Stimulated activated CD8-positive, alpha-beta memory T cell treated with anti-CD3 and anti-CD28 coated beads, Interleukin-2, amount 100 ng/mL, for 1 hour (primary cell): ENCODE measurements around the gene DCLRE1A.

ENCODE experiments used
- DNase-seq, 2 donors: peaks; one replicate each; pipeline ENCODE4 v3.0.0-alpha.2; 2020; ENCODE audit warnings: low read depth in 2 of 2

The DCLRE1A gene

DNA sequence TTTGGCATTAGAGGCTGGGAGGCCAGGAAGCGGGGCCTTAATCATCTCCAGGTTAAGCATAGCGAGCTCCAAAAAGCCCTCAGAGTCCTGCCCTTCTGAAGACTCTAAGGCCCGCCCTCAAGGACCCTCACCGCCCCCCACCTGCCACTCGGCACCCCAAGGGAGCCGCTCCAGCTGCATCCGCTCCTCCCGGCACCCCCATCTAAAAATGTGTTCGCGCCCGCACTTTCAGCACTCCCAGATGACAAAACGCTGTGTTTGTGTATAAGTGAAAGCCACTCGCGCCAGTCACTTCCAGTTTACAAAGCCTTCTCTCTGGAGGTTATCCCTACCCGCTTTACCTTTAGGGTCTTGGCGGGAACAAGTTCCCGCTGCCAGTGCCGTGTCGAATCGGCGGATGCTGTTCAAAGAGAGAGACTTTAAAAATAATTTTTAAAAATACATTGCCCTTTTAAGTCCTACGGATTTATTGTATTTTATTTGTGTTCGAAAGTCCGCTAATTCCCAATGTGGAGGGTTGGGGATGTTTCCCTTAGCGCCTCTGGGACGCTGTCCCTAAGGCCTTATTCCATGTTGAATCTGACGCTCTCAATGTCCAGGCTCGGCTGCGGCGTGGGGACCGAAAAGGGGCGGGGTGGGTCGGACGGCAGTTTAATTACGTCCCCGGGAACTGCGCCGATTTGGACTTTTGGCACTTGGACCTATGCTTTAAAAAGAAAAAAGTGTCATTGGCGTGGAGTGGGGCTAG is at the start of gene DCLRE1A, which contains the start of gene NHLRC2:
Gene DCLRE1A, minus strand, starts transcription at position 70 of the 748 bp plus-strand sequence. CDS start 900 bp downstream, outside the sequence.
Gene NHLRC2, plus strand, starts transcription at position 649 of the 748 bp plus-strand sequence. CDS start 212 bp downstream, outside the sequence.
- DNase-seq: peak; percentile 24 to 48

DNA sequence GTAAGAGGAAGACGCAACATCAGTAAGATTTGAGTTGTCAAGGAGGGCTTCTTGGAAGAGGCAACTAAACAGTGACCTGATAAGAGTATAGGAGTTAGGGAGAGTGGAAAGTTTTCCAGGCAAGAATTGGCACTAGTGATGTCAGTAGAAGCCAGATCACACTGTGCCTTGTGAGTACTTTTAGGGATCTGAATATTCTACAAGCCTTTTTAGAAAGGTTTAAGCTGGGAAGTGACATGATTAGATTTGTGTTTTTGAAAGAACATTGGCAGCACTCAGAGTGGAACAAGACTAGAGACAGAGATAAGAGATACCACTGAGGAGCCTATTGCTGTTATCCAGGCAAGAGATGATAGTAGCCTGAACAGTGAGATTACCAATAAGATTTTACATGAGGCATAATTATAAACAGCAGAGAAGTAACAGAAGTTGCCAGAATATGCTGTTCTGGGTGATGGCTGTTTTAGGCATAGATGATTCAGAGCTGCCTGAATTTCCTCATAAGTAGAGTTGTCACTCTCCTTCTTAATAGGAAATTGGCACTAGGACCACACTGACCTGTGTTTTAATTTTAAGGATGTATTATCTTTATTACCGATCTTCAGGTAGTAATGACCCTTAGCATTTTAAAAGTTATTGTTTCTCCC is 46.2 kb upstream of the DCLRE1A start:
- no peak for DNase-seq

DNA sequence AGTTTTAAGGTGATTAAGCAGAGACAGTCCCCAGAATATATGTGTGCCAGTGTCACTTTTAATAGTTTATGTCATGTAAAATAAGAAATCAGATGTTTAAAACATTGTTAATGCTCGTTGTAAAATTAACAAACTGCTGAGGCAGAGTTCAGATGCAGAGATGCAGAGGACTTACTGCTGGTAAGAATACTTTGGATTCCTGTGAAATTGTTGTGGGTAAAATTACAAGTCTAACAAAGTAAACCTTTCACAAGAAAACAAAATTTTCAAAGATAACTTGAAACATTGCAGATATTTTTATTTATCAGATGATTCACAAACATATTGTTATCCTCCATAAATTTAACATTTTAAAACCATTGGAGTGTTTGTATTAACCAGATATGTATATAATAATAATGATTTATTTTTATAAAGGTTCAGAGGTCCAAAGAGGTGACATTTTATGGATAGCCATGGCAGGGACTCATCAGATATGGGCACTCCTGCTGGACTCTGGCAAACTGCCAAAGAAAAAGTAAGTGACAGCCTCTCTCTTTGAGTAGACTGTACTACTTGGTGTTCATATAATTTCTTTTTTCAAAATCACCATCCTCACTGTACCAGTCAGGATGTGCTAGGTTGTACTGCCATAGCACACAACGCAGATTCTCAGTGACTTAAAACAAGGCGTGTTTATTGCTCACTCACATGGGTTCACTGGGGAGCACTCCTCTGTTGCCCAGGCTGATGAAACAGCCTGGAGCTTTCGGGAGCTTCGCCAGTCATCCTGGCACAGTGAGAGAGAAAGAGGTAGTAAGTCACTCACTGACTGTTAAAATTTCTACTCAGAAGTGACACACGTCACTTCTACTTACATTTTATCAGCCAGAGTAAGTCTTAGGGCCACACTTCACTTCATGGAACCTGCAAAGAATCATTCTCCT is 44.1 kb upstream of the DCLRE1A start:
- no peak for DNase-seq

DNA sequence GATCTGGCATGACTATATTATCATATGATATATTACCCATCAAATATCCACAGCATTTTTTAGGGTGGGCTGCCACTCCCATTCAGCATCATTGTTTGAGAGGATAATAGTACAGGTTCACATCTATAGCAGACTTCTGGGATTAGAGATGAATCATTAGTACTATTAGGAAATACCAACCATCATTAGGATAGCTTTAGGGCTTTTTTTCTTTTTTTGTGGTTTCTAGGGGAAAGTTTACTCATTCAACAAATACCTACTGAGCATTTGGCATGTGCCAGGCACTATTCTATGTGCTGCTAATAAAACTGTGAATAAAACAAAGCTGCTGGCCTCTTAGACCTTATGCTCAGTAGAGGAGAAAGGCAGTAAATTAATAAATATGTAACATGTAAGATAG is 41.1 kb upstream of the DCLRE1A start:
- DNase-seq: no peak

DNA sequence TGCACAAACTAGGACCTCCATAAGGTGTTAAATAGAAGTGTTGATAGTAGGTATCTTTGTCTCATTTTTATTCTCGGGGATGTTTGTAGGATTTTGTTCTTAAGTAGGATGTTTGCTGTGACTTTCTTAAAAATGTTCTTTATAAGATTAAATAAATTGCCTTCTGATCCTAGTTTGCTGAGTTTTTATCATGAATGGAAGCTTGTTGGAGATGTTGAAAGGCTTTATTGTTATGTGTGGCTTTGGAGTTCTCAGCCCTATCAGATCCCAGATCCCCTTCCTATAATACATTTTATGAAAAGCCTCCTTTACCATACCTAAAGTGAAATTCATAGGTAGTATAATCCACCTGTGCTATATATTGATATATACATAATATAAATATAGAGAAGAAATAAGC is 40.7 kb upstream of the DCLRE1A start:
- no peak for DNase-seq

DNA sequence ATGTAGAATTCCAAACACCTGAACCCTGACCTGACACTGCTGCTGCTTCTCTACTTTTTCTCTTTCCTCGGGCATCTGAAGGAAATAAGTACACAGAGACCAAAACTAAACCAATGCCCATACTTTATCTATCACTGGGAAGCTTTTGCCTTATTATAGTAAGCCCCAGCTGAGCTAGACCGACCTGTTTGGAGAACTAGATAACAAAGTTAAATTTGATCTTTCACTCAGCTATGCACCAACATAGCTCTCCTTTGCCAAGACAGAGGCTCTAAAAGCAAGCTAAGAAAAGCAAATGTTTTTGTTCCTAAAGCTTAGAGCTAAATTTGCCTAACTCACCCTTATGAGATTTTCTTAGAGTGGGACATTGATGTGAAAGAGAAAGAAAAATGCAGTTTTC is 39.7 kb upstream of the DCLRE1A start:
- no peak for DNase-seq

DNA sequence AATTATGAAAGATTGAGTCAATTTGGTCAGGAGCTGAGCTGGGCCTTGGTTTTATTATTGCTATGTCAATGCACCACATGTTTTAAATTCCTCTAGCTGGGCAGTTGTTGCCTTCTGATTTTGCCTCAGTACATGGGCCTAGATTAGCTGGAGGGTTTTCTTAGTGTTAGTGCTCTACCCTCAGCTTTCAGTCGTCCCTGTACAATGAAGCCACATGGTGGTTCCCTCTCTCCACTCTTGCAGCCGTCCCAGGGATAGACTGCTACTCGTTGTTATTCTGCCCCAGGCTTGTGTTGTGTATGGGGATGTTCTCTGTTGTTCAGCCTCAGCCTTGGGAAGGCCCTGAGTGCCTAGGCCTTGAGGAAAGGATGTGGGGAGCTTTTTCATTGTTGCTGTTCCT is 37.6 kb upstream of the DCLRE1A start:
- DNase-seq: no peak

DNA sequence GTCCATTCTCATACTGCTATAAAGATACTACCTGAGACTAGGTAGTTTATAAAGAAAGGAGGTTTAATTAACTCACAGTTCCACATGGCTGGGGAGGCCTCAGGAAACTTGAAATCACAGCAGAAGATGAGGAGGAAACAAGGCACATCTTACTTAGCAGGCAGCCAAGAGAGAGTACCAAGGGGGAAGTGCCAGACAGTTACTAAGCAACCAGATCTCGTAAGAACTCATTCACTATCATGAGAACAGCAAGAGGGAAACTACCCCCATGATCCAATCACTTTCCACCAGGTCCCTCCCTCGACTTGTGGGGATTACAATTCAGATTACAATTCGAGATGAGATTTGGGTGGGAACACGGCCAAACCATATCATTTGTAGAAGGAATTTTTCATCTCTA is 36.9 kb upstream of the DCLRE1A start:
- DNase-seq: no peak

DNA sequence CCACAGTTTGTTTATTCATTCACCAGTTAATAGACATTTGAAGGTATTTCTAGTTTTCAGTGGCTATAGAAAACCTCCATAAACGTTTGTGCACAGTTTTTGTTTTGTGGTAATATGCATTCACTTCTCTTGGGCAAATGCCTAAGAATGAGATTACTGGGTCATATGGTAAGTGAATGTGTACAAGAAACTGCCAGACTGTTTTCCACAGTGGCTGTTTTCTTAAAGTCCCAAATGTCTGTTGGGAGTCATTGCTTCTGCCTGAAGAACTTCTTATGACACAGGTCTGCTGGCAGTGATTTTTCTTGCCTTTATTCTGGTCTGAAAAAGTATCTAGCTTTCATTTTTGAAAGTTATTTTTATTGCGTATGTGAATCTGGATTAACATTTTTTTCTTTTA is 36.0 kb upstream of the DCLRE1A start:
- no peak for DNase-seq

DNA sequence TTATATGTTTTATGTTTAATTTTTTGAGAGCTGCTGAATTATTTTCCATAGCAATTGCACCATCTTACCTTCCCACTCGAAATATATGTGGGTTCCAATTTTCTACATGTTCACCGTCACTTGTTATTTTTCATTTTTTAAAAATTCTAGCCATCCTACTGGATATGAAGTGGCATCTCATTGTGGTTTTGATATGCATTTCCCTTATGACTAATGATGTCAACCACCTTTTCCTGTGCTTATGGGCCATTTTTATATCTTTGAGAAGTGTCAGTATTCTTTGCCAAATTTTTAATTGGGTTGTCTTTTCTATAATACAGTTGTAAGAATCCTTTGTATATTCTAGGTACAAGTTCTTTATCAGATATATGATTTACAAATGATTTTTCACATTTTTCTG is 28.4 kb upstream of the DCLRE1A start:
- no peak for DNase-seq

DNA sequence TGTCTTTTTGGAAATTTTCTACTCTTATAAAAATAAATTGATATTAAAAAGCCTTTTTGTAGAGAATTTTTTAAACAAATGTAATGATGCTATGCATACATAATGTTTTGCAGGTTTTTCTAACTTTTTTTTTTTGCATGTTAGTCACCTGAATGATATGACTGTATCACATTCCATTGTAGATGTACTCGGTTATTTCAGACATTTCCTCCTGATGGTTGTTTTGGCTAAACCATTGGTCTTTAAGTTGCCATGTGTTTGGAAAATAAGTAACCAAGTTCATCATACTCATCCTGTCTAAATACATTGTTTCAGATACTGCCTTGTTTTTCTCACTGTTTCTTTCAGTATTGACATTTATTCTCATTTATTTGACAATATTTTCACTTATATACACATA is 26.4 kb upstream of the DCLRE1A start:
- DNase-seq: no peak

DNA sequence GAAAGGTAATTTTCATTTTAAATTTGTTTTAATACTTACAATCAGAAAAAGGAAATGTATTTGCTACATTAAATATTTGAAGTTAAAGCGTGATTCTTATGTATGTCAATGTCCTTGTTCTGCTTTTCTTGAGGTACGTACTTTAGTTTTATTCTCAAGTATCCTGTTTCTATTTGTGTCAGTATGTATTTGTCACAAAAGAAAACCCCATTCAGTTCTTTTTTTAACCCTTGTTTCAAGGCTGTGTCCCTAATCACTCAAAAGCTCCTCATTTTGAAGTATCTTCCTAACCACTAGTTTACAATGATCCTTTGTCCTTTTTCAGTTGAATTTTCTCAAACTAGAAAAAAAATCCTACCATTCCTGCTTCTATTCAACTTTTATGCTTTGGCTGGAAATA is 25.8 kb upstream of the DCLRE1A start:
- no peak for DNase-seq

DNA sequence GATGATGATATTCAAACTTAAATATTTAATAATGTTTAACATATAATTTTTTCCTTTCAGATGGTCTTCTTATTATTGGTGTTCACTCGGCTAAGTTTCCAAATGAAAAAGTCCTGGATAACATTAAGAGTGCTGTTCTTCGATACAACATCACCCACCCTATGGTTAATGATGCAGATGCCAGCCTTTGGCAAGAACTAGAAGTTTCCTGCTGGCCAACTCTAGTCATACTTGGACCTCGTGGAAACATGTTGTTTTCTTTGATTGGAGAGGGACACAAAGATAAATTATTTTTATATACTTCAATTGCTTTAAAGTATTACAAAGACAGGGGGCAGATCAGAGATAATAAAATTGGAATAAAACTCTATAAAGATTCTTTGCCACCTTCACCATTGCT is 22.6 kb upstream of the DCLRE1A start:
- DNase-seq: no peak

DNA sequence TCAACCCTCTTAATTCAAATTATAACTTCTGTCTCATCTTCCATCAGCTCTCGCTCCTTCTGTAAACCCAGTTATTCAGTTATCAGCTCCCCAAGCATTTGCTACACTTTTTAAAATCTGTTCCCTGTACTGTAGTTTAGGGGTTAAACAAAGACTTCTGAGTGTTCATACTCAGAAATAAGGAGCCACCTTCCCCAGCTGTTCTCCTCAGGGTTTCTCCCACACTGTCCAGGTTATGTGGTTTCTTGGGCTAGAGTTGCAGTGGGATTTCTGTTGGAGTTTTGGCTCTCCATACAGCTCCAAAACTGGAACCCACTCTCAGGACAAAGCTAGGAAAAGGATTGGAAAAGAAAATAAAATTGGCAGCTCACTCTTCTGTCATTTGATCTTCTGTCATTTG is 21.3 kb upstream of the DCLRE1A start:
- no peak for DNase-seq

DNA sequence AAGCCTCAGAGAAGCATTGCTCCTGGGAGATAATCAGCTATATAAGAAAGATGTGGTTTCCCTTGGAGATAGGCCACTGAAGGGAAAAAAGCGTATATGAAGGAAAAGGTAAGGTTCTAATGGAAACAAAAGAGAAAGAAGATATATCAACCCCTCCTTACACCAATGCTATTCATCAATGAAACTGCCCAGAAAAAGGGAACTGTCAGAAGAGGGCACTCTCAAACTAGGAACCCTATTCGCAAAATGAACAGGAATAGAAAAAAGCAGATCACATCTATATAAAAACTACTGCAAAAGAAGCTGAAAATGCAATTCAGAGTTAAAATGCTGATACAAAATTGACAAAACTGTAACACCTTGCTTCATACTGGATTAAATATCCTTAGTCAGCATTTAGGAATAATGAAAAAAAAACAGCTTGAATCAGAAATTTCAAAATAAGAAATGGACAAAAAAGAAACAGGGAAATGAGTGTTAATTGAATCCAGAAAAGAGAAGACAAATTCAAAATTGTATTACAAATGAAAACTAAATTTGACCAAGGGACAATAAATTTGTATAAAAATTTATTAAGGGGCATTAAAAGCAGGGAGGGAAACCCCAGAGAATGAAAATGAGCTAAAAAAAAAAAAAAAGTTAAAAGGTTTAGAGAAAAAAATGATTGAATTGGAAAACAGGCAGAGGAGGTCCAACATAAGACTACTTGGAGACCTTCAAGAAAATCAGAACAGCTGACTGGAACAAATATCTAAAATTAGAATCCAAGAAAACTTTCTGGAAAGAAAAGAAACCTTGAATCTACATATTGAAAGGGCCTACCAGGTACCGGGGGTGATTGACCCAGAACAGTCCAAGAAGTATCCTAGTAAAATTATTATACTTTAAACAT is 18.5 kb upstream of the DCLRE1A start:
- DNase-seq: no peak

DNA sequence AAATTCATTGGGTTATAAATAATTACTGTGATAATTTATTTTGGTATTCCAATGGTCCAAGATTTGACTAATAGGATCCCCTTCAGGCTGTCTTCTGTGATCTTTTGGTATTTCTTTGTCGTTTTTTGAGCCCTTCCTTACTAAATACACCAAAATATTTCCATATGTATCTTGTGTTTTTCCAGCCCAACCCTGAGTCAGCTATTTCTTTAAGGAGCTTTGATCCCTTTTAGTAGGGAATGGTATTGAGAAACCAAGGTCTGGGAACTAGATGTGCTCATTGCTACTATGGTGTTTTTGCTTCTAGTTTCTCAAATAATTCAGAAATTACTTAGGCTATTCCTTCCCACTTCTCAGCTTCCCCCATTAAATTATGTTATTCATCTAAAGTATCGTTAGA is 15.9 kb upstream of the DCLRE1A start:
- no peak for DNase-seq

DNA sequence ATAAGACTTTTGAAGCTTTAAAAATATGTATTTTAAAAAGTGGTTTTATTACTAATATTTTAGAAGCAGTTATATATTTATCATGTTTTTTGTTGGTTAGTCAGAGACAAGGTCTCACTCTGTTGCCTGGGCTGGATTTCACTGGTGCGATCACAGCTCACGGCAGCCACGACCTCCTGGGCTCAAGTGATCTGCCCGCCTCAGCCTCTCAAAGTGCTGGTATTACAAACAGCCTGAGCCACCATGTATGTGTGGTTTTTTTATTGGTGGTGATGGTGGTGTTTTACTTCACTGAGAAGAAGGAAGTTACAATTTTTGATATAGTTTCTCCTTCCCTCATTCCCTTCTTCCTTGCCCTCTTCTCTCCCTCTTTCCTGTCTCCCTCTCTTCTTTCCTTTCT is 14.0 kb upstream of the DCLRE1A start:
- DNase-seq: no peak

DNA sequence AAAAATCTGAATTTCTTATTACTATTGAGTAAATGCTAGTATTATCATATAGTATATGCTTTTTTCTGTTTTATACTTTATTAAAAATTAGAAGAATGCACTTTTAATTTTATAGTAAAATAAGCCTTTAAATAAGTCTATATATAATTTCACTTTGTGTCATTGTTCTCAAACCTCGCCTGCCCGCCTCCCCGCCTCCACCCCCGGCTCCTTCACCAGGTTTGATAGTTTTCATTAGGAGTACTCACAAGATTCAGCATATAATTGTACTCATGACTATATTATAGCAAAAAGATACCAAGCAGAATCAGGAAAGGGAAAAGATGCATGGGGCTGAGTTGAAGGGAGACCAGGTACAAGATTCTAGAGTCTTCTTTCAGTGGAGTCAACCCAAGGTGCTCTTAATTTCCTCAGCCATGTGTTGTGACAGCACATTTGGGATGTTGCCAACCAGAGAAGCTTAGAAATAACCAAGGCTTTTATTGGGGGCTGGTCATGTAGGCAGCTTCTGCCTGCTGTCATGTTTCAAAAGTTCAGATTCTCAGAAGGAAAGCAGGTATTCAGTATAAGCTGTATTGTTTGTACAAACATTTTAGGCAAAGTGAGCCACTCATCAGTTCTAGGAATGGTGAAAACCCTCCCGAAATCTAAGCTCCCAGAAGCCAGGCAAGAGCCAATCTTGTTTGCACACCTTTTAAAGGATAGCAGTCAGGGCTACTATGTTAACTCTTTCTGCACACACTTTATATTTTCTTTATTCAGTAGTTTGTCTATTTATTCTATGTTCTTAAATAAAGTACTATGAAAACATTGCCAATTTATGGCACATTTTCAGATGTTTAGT is 12.9 kb upstream of the DCLRE1A start:
- DNase-seq: no peak

DNA sequence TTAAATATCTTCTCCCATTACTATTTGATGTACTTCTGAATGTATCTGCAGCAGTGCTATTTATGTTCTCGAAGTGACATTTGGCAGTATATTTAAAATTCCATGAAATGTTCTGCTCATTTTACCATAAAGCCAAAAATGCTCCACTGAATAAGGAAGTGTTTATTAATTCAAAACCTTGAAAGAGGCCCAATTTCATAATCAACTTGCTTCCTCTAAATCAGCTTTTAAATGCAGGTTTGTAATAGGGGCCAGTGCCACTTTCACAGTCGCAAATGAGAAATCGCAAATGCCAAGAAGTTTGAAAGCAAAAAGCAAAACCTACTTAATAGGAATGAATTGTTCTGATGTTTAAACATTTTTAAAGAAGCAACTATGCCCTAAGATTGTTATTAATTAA is 12.0 kb upstream of the DCLRE1A start:
- DNase-seq: no peak

DNA sequence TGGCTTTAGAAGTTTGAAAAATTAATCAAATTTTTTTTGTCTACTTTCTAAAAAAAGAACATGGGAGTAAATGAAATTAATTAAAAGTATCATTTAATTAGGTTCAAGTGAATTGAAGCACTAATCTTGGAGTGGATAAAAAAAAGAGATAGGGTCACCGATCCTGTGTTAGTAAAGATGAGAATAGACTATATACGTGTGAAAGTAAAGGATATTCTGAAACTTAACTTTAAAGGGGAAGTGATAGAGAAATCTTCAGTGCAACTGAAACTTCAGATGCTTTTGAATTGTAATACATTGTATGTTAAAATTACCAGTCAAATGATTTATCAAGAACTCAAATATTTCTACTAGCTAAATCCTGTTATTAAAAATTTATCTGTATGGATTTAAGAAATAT is 5.4 kb upstream of the DCLRE1A start:
- no peak for DNase-seq
